GM19324 (cell line): ENCODE results near the gene RASA3.
"Not testable (repeated sequence)": the region's sequence is repeated elsewhere in the genome, so short reads cannot be mapped to it uniquely, and the experiment has no call there.

Source experiments
- ATAC-seq: cut with Tn5 transposase; IDR thresholded peaks from one replicate; pipeline ENCODE4 v1.9.1; 2021; ENCODE audit warnings: mild to moderate bottlenecking, moderate library complexity; ENCODE audit not compliant: unreplicated experiment, low FRiP score

Gene RASA3

GRCh38 chr13:114127473-114128347 lies 4.7 kb downstream of the RASA3 start:
- ATAC-seq, result no peak

GRCh38 chr13:114126789-114127472 lies 5.5 kb downstream of the RASA3 start:
- ATAC-seq, result no peak

GRCh38 chr13:114126086-114126485 lies 6.3 kb downstream of the RASA3 start:
- not testable (repeated sequence) for ATAC-seq

GRCh38 chr13:114125589-114125988 lies 6.8 kb downstream of the RASA3 start:
- no peak for ATAC-seq

GRCh38 chr13:114124921-114125320 lies 7.5 kb downstream of the RASA3 start:
- ATAC-seq, result no peak

GRCh38 chr13:114124431-114124830 lies 8.0 kb downstream of the RASA3 start:
- ATAC-seq, result no peak

GRCh38 chr13:114123876-114124275 lies 8.5 kb downstream of the RASA3 start:
- no peak for ATAC-seq

GRCh38 chr13:114123448-114123847 lies 9.0 kb downstream of the RASA3 start:
- no peak for ATAC-seq

- no peak for ATAC-seq
Observed at GRCh38 chr13:114122591-114123211, 9.7 kb downstream of the RASA3 start.

- ATAC-seq, result no peak
Observed at GRCh38 chr13:114122127-114122511, 10.3 kb downstream of the RASA3 start.

GRCh38 chr13:114121496-114122126 lies 10.8 kb downstream of the RASA3 start:
- ATAC-seq, result no peak

- ATAC-seq, result no peak
Observed at GRCh38 chr13:114121031-114121430, 11.4 kb downstream of the RASA3 start.

- ATAC-seq, result no peak
Observed at GRCh38 chr13:114120591-114121011, 11.8 kb downstream of the RASA3 start.

GRCh38 chr13:114119196-114119595 lies 13.2 kb downstream of the RASA3 start:
- ATAC-seq, result no peak

- ATAC-seq, result no peak
Observed at GRCh38 chr13:114118511-114119123, 13.8 kb downstream of the RASA3 start.

- no peak for ATAC-seq
Observed at GRCh38 chr13:114118086-114118485, 14.3 kb downstream of the RASA3 start.

- not testable (repeated sequence) for ATAC-seq
Observed at GRCh38 chr13:114117341-114117874, 15.0 kb downstream of the RASA3 start.

- ATAC-seq, result no peak
Observed at GRCh38 chr13:114116734-114117133, 15.7 kb downstream of the RASA3 start.

- ATAC-seq, result no peak
Observed at GRCh38 chr13:114115796-114116195, 16.6 kb downstream of the RASA3 start.

- no peak for ATAC-seq
Observed at GRCh38 chr13:114115191-114115671, 17.2 kb downstream of the RASA3 start.
